ENCODE measurements around the gene SLC8A3. TPM values are rescaled to one million over a fixed set of nuclear protein-coding genes. Genes with fewer than 3 reads are reported as not detected.

SLC8A3 gene
- total RNA-seq, 1 experiment from 2014 or later, result 0.13 TPM

GRCh38 chr14:70121521-70121920, 67.2 kb downstream of the SLC8A3 start:
- H3K4ac ChIP-seq (ENCODE audit: low read depth, low read length), result no peak overlapping the region; the same call in 1 of the 2 replicates
- peak overlapping the region; percentile 51 for H3K18ac ChIP-seq (ENCODE audit: insufficient read length, low read depth, low read length)
- TF ChIP-seq CTCF (conservative IDR thresholded peaks at IDR 0.05), result no peak
- H3T11ph ChIP-seq (ENCODE audit: low read length), result no peak overlapping the region
- no peak overlapping the region; a peak in 1 of 5 replicates for H3K4me3 Mint-ChIP-seq
- no peaks in the 10 kb centered on the region for H3K79me2 ChIP-seq (ENCODE audit: insufficient read depth, low read length)
- no peak overlapping the region for H4K8ac ChIP-seq (replicated peaks; ENCODE audit: insufficient read length, low read depth, low read length)
- no peaks in the 10 kb centered on the region for H3K27me3 ChIP-seq (ENCODE audit: insufficient read depth, low read length)
- H4K5ac ChIP-seq (ENCODE audit: insufficient read length, low read depth, low read length), result no peak overlapping the region
- H3K4me1 ChIP-seq (ENCODE audit: insufficient read depth, low read length), result peaks cover 4% of the 10 kb centered on the region; the same call in 1 of the 2 replicates
- H3K27ac Mint-ChIP-seq, result peak overlapping the region in 1 of 3 experiments; percentile 79; a peak in 2 of 7 replicates
- H4K20me1 ChIP-seq (ENCODE audit: control insufficient read depth, insufficient read depth, insufficient read length), result no peaks in the 10 kb centered on the region
- no peak overlapping the region for H2AFZ ChIP-seq (ENCODE audit: low read length)
- H3K27me3 Mint-ChIP-seq (ENCODE audit: low read depth), result peaks cover 4% of the 10 kb centered on the region; the same call in 1 of the 2 replicates
- peak; percentile 69 for DNase-seq
- peaks cover 23 to 28% of the 10 kb centered on the region in 2 experiments for H3K4me1 Mint-ChIP-seq
- no peak overlapping the region for H3K14ac ChIP-seq (ENCODE audit: insufficient read depth, low read length)
- H2BK15ac ChIP-seq (ENCODE audit: low read depth, low read length), result no peak overlapping the region
- no peak overlapping the region for H3K9ac ChIP-seq (ENCODE audit: extremely low read depth, insufficient read length, low read length)
- no CpG with 5 or more reads among the region's 1 CpG for WGBS (ENCODE audit: extremely low coverage, insufficient read length, low lambda C conversion rate)
- H3K27ac ChIP-seq (ENCODE audit: insufficient read length, low read depth, low read length), result no peak overlapping the region
- H3K23me2 ChIP-seq (ENCODE audit: insufficient read length, low read depth, low read length, poor library complexity, severe bottlenecking), result no peaks in the 10 kb centered on the region
- H3K4me2 ChIP-seq (ENCODE audit: insufficient read depth, insufficient read length, low read length), result no peak overlapping the region
- no peak overlapping the region for H2BK12ac ChIP-seq (ENCODE audit: insufficient read length, low read depth, low read length)
- H2BK20ac ChIP-seq (ENCODE audit: low read depth, low read length, poor library complexity, severe bottlenecking), result no peak overlapping the region
- no peaks in the 10 kb centered on the region for H3K9me3 ChIP-seq (ENCODE audit: control insufficient read depth, low read depth, low read length)
- no peaks in the 10 kb centered on the region; a peak in 1 of 7 replicates for H3K36me3 Mint-ChIP-seq (ENCODE audit: insufficient read depth in 1 of 3, low read depth in 3 of 3)
- H2BK5ac ChIP-seq (ENCODE audit: insufficient read length, low read length), result no peak overlapping the region
- H4K91ac ChIP-seq (ENCODE audit: insufficient read length, low read depth, low read length), result no peak overlapping the region
- H2BK120ac ChIP-seq (ENCODE audit: low read depth, low read length, poor library complexity, severe bottlenecking), result peak overlapping the region; percentile 96
- no peaks in the 10 kb centered on the region; a peak in 2 of 5 replicates for H3K9me3 Mint-ChIP-seq
- no peak overlapping the region for H3K23ac ChIP-seq (ENCODE audit: insufficient read length, low read depth, low read length)
- no peaks in the 10 kb centered on the region for H3K79me1 ChIP-seq (ENCODE audit: insufficient read depth, low read depth, low read length, poor library complexity, severe bottlenecking)
- no peak overlapping the region for H3K56ac ChIP-seq (ENCODE audit: insufficient read length, low read depth, low read length)
- H2AK5ac ChIP-seq (ENCODE audit: insufficient read length, low read length), result no peak overlapping the region

Data from H9 (cell line).